Right lobe of liver (tissue), 4 donors: ENCODE measurements around the gene MAP7D2.

Source experiments
- CTCF ChIP-seq, 4 donors: fragments of 200-600 bp in 3 of 4; fragments of 450-650 bp in 1 of 4; IDR thresholded peaks; one replicate each; pipeline versions ENCODE4 v1.5.1 to v1.8.0; 2016 to 2022; ENCODE audit warnings: antibody characterized with exemption in 4 of 4, mild to moderate bottlenecking in 2 of 4
- POLR2A ChIP-seq: fragments of 450-650 bp; IDR thresholded peaks from one replicate; pipeline ENCODE4 v1.6.1; 2017; ENCODE audit warnings: antibody characterized with exemption, mild to moderate bottlenecking
- donor health status: DM: no; HTN: no; CAD: no.
- donor health status: DM: no; HTN: no; CAD: no.
- donor health status: DM: no; HTN: yes; CAD: no.

- no peak for TF ChIP-seq CTCF (IDR thresholded peaks at IDR 0.05)
- no peak for TF ChIP-seq POLR2A
Observed at GRCh38 chrX:20046223-20046622, 70.5 kb downstream of the MAP7D2 start.
